AG10803 (cell line): ENCODE measurements around the gene NUB1.

Experiments used
- DNase-seq: peaks from one replicate; pipeline ENCODE4 v3.0.0; 2010; ENCODE audit warnings: low read depth
- H3K4me3 ChIP-seq: 2 replicates; pipeline ENCODE4 v1.5.1; 2011; ENCODE audit warnings: mild to moderate bottlenecking, low read length, control low read depth
- CTCF ChIP-seq: conservative IDR thresholded peaks from 2 replicates; pipeline ENCODE4 v1.5.1; 2011; ENCODE audit warnings: mild to moderate bottlenecking, low read length, control low read depth, inconsistent platforms

Gene NUB1

GRCh38 chr7:151376218-151376902 is 34.7 kb downstream of the NUB1 start:
- no peak for DNase-seq
- no peak for TF ChIP-seq CTCF
- no peak overlapping the region for H3K4me3 ChIP-seq

GRCh38 chr7:151377406-151377805 is 35.8 kb downstream of the NUB1 start:
- no peak overlapping the region for H3K4me3 ChIP-seq
- no peak for DNase-seq
- no peak for TF ChIP-seq CTCF

- no peak for DNase-seq
- no peak overlapping the region for H3K4me3 ChIP-seq
- no peak for TF ChIP-seq CTCF
Observed at GRCh38 chr7:151378011-151378410, 36.4 kb downstream of the NUB1 start.

- no peak for DNase-seq
- TF ChIP-seq CTCF: no peak
- no peak overlapping the region for H3K4me3 ChIP-seq
Observed at GRCh38 chr7:151378496-151379192, 37.0 kb downstream of the NUB1 start.

GRCh38 chr7:151379193-151379520 is 37.5 kb downstream of the NUB1 start:
- no peak for DNase-seq
- no peak overlapping the region for H3K4me3 ChIP-seq
- no peak for TF ChIP-seq CTCF

- no peak for DNase-seq
- no peak overlapping the region for H3K4me3 ChIP-seq
- TF ChIP-seq CTCF: no peak
Observed at GRCh38 chr7:151379534-151380198, 38.1 kb downstream of the NUB1 start.
